NCI-H1436 treated with DMSO at 0.1 percent for 48 hours (cell line): ENCODE results near the gene C1orf167.

Source experiments
- DNase-seq: peaks from one replicate; lab custom pipeline; 2025; lab: John Stamatoyannopoulos, UW

The C1orf167 gene

DNA sequence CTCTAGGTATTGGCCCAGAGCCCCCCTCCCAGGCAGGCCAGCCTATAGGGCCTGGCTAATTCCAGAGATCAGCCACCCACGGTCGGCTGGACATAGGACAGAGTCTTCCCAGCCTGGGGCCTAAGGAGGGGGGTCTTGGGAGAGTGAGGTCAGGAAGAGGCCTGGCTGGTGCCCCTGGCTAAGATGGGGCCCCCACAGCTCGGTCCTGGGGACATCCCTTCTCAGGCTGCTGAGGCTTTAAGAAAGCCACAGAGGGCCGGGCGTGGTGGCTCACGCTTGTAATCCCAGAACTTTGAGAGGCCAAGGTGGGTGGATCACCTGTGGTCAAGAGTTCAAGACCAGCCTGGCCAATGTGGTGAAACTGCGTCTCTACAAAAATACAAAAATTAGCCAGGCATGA is 2.5 kb downstream of the C1orf167 start:
- DNase-seq = no peak

DNA sequence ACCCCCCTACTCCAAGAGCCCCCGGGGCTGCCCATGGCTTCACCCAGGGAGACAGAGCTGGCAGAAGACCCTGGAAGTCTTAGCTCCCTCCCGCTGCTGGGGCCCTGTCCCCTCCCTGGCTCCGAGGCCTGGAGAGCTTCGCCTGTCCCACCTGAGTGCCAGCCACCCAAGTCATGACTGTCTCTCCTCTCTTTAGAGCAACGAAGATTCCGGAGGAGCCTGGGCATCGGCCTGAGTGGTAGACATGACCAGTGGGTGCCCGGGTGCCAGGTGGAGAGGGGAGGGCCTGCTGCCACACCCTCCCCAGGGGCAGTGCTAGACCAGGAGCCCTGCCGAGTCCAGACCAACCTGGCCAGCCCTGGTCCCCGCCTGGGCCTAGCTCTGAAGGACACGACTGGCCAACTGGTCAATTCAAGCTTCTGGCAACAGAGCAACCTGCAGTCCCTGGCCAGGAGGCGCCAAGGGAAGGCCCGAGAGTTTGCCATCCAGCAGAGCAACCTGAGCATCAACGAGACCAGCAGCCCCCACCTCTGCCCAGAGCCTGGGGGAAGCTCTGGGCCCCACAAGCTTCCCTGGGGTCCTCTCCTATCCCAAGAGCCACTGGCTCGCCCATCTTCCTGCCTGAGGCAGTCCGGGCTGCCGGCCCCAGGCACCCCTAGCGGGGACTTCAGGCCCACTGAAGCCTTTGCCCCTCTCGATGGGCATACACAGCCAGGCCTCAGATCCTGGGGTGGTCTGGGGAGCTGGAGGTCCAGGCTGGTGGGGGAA is 3.9 kb downstream of the C1orf167 start:
- DNase-seq = no peak

DNA sequence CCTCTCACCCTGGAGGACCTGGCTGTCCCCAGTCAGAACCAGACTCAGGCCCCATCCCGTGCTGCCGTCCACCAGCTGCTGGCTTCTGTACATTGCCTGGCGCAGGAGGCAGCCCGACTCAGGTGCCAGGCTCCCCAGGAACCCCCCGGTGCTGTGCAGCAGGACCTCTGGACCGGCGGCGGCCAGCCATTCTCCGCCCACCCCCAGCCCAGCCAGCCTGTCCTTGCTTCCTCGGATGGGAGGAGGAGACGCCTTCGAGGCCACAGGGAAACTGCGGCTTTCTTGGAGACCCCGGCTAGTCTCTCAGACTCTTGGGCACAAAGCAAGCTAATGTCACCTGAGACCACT is 4.4 kb downstream of the C1orf167 start:
- DNase-seq = no peak

DNA sequence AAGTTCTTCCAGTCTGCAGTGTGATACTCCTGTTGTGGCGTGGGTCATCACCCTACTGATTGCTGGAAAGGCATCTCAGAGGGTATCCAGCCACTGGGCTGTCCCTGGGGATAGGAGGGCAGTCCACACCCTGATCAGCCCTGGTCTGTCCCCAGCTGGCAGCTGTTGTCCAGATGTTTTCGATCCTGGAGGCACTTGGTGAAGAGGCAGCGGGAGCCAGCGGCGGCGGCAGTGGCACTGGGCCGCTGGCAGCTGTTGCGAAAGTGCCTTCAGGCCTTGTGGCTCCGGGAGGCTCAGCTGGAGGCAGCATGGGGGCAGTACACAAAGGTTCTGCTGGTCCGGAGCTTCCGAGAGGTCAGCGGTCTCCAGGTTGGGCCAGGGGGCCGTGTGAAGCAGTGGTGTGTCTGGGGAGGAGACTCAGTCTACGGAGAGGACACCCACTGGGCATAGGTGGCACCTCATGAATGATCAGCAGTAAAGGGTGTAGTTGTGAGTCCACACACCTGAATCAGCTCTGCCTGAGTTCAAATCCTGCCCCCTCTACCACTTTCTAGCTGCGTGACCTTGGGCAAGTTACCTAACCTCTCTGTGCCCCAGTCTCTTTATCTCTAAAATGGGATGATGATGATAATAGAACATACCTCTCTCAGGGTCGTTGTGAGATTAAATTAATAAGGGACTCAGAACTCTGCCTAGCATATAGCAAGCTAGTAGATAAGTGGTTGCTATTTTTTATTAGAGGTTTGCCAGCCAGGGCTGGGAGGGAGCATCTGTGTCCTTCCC is 6.1 kb downstream of the C1orf167 start:
- DNase-seq = no peak

DNA sequence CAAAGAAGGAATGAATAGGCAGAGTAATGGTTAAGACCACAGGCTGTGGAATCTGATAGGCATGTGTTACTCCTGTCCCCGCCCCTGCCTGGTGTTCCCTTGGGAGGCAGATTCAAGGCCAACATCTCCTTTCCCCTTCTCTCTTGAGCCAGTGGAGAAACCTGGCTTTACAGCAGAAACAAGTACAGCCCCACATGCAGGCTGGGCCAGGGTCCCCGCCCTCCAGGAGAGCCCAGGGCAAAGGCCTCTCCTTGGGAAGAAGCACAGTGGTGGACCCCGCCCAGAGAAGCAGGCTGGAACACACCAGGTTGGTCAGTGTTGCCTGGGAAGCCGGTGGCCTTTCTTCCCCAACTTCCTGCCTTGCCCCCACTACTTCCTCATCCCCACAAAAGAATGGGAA is 6.8 kb downstream of the C1orf167 start:
- no peak for DNase-seq

DNA sequence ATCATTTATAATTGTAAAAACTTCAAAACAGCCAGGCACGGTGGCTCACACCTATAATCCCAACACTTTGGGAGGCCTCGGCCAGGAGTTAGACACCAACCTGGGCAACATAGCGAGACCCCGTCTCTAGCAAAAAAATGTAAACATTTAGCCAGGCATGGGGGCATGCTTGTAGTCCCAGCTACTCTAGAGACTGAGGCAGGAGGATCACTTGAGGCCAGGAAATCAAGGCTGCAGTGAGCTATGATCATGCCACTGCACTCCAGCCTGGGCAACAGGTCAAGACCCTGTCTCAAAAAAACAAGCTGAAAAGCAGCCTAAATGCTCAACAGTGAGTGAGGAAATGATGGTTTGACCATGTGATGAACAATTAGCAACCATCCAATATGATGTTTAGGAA is 7.3 kb downstream of the C1orf167 start:
- no peak for DNase-seq

DNA sequence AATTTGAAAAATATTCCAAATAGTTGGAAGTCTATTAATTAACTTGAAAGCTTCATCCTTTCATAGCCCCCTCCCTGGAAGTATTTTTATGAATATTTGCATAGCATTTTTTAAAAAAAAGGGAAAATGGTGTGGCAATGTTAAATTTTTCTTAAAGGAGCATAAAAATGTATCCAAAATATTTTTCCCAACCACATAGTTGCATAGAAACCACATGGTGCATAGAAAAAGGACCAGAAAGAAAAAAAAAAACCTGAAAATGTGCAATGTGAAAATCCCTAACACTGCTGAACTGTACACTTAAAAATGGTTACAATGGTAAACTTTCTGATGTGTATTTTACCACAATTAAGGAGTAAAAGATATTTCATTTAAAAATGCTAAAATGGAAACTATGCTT is 8.0 kb downstream of the C1orf167 start:
- no peak for DNase-seq

DNA sequence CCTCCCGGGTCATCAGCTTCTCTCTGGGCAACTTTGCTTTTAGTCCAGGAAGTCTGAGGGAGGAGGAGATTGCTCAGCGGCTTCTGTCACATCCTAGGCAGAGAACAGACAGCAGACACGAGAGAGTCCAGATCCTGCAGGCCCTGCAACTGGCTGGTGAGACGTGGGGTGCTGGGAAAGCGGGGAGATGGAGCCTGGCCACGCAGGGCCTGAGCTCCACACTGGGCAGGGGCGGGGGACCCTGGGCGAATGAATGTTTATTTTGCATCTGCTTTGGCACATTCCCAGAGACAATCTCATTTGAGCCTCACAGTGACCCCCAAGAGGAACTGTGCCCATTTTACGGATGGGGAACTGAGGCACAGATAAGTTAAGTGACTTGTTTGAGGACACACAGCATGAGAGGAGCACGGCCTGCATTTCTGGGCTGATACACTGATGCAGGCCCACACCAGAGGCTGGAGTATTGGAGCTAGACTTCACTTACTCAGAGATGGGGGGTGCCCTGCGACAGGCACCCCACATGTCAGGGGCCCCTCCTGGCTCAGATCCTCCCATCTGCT is 9.6 kb downstream of the C1orf167 start:
- DNase-seq = no peak

DNA sequence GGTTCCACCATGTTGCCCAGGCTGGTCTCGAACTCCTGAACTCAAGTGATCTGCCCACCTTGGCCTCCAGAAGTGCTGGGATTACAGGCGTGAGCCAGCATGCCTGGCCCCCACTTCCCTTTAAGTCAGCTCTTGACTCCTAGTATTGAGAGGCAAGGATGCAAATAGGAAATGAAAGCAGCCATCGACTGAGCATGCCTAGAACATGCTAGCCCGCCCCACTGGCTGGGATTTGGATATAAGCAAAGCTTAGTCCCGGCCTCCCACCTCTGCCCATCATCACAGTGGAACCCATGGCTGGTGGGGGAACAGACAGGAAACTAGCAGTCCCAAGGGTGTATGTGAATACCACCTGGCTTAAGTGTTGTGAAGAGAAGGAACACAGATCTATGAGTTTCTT is 10.5 kb downstream of the C1orf167 start:
- no peak for DNase-seq

DNA sequence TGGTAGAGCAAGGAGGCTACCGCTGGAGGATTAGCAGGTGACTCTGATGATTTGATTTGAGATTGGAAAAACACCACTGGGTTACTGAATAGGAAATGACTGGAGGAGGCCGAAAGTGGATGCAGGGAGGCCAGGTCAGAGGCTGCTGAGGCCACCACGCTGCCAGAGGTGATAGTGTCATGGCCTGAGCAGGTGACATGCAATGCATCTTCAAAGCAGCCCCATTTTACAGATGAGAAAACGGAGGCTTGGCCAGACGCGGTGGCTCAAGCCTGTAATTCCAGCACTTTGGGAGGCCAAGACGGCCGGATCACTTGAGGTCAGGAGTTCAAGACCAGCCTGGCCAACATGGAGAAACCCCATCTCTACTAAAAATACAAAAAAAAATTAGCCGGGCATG is 12.8 kb downstream of the C1orf167 start:
- DNase-seq = no peak

DNA sequence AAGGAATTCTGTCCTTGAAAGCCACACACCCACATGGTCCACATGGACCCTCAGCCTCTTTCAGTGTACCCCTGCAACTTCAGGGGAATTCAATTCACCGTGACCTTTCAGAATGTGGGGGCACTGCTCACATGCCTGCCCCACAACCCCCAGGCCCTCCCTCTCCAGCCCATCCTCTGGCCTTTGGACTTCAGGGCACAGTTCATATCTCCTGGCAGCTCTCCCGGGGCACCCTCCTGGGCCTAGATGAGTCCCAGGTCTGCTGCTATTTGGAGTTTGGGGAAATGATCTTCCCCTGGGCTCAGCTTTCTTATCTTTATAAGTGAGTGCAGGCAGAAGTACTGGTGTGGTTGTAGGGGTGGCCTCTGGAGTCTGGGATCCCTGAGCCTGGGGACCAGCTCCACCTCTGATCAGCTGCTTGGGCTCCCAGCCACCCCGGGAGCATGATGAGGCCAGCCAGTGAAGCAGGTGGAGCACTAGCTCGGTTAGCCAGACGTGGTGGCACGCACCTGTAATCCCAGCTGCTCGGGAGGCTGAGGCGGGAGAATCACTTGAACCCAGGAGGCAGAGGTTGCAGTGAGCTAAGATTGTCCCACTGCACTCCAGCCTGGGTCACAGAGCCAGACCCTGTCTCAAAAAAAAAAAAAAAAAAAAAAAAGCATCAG is 15.8 kb downstream of the C1orf167 start:
- no peak for DNase-seq

DNA sequence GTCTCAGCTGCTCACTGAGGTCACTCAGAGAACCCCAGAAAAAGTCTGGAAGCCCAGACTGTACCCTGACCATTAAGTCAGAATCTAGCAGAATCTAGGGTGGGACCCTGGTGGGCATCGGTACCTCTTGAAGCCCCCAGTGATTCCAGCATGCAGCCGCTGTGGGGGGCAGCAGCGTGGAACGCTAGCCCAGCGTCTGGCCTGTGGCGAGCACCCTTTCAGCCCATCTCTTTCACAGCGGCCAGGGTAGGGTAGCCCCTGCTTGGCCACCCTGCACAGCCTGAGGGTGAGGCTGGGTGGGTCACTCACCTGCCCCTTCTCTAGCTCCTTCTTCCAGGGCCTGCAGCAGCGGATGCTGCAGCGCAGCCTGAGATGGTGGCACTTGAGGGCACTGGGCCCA is 16.3 kb downstream of the C1orf167 start:
- no peak for DNase-seq

DNA sequence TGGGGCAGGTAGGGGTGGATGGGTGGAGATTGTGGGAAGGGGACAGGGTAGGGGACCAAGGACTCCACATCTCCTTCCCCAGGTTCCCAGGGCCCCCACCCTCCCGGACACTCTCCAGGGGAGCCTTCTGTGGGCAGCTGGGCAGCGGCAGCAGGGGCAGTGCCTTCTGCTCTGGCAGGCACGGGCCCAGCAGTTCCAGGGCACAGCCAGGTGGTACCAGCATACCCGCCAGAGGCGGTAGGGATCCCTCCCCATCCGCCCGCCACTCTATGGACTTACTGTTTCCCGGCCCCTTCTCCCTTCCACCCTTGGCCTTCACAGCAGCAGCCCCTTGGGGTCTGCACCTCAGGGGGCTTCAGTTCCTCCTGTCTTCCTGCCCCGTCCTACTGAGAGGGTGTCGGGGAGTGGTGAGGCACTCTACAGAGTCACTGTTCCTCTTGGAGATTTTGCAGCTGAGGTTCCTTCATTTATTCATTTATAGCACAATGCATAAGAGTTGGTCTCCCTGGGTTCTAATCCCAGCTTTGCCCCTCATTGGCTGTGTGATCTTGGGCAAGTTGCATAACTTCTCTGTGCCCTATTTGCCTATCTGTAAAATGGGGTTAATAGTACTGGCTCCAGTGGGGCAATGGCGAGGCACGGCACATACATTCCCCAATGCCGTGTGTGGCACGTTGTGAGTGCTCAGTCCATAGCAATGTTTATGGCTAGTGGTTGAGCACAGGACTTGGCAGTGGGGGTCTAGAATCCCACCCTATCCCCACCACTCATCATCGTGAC is 17.0 kb downstream of the C1orf167 start:
- no peak for DNase-seq

DNA sequence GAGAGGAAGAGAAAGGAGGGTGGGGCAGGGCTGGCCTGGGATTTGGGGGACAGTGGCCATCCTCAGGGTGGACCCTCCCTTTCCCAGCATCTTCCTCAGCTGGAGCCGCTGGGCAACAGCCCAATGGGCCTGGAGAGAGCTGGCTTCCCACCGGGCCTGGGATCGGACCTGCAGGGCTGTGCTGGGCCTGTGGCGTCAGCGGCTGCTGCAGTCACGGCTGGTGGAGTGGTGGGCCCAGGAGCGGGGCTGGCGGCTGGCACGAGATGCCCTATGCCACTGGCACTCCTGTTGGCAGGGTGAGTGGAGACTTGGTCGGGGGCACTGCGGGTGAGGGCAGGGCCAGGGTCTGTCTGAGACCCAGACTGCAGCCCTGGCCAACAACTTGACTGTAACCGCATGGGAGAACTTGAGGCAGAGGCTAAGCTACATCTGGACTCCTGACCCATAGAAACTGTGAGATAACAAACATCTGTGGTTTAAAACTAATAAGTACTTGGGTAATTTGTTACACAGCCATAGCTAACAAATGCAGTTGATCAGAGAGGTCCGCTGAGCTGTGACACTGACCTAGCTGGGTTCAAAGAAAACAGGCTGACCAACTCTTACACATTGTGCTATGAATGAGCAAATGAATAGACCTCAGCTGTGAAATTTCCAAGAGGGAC is 17.9 kb downstream of the C1orf167 start:
- DNase-seq = no peak

DNA sequence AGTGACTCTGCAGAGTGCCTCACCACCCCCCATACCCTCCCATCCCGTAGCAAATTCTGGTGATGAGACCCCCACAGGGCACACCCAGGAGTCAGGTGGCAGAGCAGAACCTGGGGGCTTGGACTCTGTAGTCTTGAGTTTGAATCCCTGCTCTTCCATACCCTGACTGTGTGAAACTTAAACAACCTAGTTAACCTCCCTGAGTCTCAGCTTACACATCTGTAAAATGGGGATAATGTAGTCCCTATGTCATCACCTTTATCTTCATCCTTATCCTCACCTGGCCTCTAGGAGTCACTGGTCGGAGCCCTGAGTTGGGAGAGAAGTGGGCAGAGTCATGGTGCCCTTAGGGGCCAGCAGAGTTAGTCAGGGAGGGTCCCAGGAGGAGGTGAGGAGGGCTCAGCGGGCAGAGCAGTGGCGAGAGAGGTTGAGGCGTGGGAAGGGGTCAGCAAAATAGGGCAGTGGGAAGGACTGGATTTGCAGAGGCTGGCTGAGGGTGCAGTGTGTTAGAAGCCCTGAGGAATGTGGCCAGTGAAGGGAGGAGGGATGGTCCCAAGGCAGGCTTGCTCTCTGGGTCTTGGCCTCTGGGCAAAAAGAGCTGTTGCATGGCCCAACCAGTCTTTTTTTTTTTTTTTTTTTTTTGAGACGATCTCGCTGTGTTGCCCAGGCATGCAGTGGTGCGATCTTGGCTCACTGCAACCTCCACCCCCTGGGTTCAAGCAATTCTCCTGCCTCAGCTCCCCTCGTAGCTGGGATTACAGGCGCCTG is 18.6 kb downstream of the C1orf167 start:
- no peak for DNase-seq

DNA sequence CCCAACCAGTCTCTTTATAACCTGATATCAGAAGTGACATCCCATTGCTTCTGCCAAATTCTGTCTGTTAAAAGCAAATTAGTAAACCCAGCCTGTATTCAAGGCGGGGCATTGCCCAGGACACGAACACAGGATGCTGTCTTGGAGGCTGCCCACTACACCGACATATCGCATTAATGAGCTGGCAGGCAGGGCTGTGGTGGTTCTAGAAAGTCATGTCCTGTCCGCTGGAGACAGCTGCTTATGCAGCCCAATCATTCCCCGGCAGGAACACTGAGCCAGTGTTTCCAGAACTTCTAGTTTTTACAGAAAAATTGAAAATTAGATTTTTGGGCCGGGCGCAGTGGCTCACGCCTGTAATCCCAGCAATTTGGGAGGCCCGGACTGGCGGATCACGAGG is 19.3 kb downstream of the C1orf167 start:
- no peak for DNase-seq

DNA sequence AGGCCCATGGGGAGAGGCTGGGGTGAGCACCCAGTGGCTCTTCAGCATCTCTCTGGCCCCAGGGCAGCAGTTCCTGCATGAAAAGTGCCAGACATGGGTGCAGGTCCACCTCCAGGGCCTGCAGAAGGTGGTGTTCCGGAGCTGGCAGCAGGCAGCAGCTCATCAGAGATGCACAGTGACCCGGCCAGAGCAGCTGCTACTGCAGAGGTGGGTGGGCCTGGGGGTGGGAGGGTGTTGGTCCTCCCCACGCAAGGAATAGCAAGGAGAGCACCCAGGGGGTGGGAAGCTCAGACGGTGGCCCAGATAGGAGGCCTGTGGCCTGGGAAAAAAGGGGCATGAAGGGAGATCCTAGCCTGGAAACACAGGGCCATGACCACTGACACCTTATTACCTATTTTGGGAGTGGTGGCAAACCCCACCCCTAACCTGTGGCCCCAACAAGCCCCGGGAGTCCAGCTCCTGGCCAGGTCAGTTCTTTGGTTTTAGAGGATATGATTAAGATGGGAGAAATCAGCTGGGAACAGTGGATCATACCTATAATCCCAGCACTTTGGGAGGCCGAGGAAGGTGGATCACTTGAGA is 20.2 kb downstream of the C1orf167 start:
- DNase-seq = no peak

DNA sequence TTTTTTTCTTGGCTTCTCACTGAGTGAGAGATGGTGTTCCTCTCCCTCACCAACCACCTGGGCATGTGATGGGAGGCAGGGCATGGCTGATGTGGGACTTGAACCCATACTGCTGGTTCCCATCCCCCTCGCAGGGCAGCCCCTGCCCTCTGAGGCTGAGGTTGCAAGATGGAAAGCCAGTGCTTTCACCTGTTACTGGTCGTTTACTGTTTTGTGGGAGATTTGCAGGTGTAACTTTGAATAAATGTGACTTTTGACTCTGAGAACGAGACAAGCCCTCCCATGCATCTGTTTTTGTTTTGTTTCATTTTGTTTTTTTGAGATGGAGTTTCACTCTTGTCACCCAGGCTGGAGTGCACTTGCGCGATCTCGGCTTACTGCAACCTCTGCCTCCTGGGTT is 21.6 kb downstream of the C1orf167 start:
- no peak for DNase-seq

DNA sequence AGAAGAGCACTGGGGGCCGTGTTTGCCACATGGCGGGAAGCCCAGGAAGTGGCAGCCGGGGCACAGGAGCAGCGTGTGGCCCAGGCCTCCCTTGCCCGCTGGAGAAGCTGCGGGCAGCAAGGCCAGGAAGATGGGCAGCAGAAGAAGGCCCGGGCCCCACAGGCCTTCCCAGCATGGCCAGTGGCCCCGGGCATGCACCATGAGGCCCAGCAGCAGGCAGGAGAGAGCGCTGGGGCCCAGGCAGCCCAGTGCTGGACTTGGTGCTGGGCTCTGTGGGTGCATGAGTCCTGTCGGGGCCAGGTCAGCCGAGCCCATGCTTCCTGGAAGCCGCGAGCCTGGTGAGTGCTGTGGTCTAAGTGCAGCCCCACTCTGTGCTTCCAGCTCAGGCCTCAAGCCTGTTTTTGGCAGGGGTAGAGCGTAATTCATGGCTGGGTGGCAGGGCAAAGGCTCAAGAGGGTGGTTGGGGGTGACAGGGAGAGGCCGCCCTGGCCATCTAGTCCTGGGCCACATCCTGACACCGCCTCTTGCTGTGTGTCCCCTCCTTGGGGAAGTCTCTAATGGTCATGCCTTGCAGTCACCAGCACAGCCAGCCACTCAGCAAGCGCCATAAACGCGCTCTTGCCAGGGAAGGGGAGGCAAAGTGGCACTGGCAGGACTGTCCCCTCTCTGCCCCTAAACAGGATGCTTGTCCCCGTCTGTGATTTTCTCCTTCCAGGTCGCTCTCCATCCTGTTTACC is 22.4 kb downstream of the C1orf167 start:
- DNase-seq = no peak
